Heart right ventricle (tissue), 16 donors: ENCODE measurements around the gene CENPP. TPM values are rescaled to one million over a fixed set of nuclear protein-coding genes. Genes with fewer than 3 reads are reported as not detected.

Source experiments
- ATAC-seq, 8 donors: fragments of 200-7000 bp; cut with Tn5 transposase; one replicate each; pipeline ENCODE4 v1.9.1; 2020; ENCODE audit warnings: mild to moderate bottlenecking in 8 of 8, moderate library complexity in 8 of 8, moderate number of reproducible peaks in 1 of 8
- DNase-seq, 2 donors: peaks; one replicate each; pipeline ENCODE4 v3.0.0-alpha.2; 2020
- H3K27ac ChIP-seq, 10 donors: fragments of 200-600 bp; sonication (generic) in 2 of 10; one replicate each; pipeline versions ENCODE4 v1.5.0 to v1.8.0; 2020 to 2022; ENCODE audit warnings: mild to moderate bottlenecking in 3 of 10
- H3K27me3 ChIP-seq, 7 donors: fragments of 200-600 bp; one replicate each; pipeline ENCODE4 v1.8.0; 2021 to 2022; ENCODE audit warnings: mild to moderate bottlenecking in 2 of 7
- H3K36me3 ChIP-seq, 9 donors: fragments of 200-600 bp; sonication (generic) in 1 of 9; one replicate each; pipeline versions ENCODE4 v1.5.0 to v1.8.0; 2020 to 2022; ENCODE audit warnings: mild to moderate bottlenecking in 2 of 9
- H3K4me1 ChIP-seq, 9 donors: fragments of 200-600 bp; sonication (generic) in 1 of 9; one replicate each; pipeline versions ENCODE4 v1.5.0 to v1.8.0; 2020 to 2022; ENCODE audit warnings: mild to moderate bottlenecking in 4 of 9
- H3K4me3 ChIP-seq, 10 donors: fragments of 200-600 bp; sonication (generic) in 2 of 10; one replicate each; pipeline versions ENCODE4 v1.5.0 to v1.8.0; 2020 to 2022; ENCODE audit warnings: mild to moderate bottlenecking in 7 of 10, moderate library complexity in 2 of 10
- H3K9me3 ChIP-seq, 11 donors: fragments of 200-600 bp in 10 of 11; sonication (generic) in 2 of 11; one replicate each; pipeline versions ENCODE4 v1.5.0 to v1.8.0; 2013 to 2022; ENCODE audit warnings: mild to moderate bottlenecking in 2 of 11, control low read depth in 1 of 11, moderate library complexity in 1 of 11
- CTCF ChIP-seq, 9 donors: fragments of 200-600 bp; sonication (generic) in 2 of 9; IDR thresholded peaks; one replicate each; pipeline versions ENCODE4 v1.5.0 to v1.8.0; 2021 to 2022; ENCODE audit warnings: antibody characterized with exemption in 9 of 9, mild to moderate bottlenecking in 5 of 9, moderate library complexity in 1 of 9
- WGBS, 2 donors: extraction: QIAGEN DNeasy Blood & Tissue Kit; methylation state at CpG; one replicate each; pipeline ENCODE4 v1.1.7; 2013; ENCODE audit warnings: inconsistent platforms in 1 of 2; 5-methylcytosine and 5-hydroxymethylcytosine counted together
- intact Hi-C, 10 donors: fragments of 100-400 bp; cut with DNase I; formaldehyde crosslinking; loops; one replicate each; pipeline versions ENCODE4 v1.11.1 to v1.14.2; 2022
- polyA plus RNA-seq, 2 donors: library from polyadenylated mRNA; stranded (reverse); fragments of 200-250 nt; gene quantifications; one replicate each; pipeline ENCODE4 v1.2.3, GENCODE V29; 2013
- total RNA-seq, 10 donors: library from RNA; stranded (reverse); fragmentation: NEBNext Ultra II Directional in 3 of 10; extraction: Animal tissue kit (Norgen Biotek cat#: 25700) in 3 of 10; gene quantifications; one replicate each; pipeline versions ENCODE4 v1.2.1 to v1.2.4, GENCODE V29; 2021 to 2023
- donor health status: Arrhythmogenic right ventricular cardiomyopathy.
- donor health status: ischemic (EF 13 %, LVEDD 7.1; RV severe dilation, severe dysfunction).
- donor health status: healthy with polysubstance abuse.
- donor health status: DM: no; HTN: yes; CAD: no.
- donor health status: DM: no; HTN: no; CAD: no.
- donor health status: ischemic (EF 25% LVEDD 6.9; RV normal size, moderate dysfunction).
- donor health status: ischemic (EF 25% LVEDD 5.7; RV mildly dilated, moderate dysfunction).
- donor health status: healthy.
- donor health status: DM: yes; HTN: yes; CAD: no.
- donor health status: Ischemic cardiomyopathy.
- donor health status: ischemic (EF 35%, LVEDD 5.7; RV mildly dilated, moderate dysfunction).
- donor health status: nonischemic (EF 11% LVEDD 7.7; RV severe dilation, severe dysfunction).
- donor health status: DM: yes; HTN: yes; CAD: no.
- donor health status: PGD.
- donor health status: ischemic (EF 29% LVEDD 5.4; RV normal size, mild dysfunction).
- donor health status: nonischemic (EF 23%, LVEDD 6.1; RV moderate dilation, normal function).

CENPP gene
- total and polyA plus RNA-seq, 12 donors: 1.3 to 5.2 (median 2.8) TPM

DNA sequence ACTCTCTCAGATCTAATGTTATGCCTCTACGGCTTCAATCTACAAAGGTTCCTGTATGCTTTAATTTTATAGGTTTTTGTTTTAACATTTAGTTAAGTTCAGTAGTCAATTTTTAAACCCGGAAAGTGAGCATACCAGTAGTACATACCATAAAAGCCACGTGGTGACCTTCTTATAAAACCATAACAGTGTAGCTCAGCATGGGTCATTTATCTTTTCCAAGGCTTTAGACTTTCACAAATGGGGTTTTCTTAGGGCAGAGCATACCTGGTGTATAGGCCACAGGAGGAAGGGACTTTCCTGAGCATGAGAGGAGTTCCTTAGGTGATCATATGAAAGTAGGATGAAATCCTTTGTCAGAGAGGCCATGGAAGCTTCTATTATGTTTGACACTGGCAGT, 186.9 kb downstream of the CENPP start:
- Histone ChIP-seq H3K9me3 (no peaks in the 10 kb centered on the region), H3K4me3 (no peak overlapping the region), H3K4me1 (peaks cover 0 to 29% (median 19%) of the 10 kb centered on the region in 9 donors), H3K27me3 (no peaks in the 10 kb centered on the region), H3K36me3 (peaks cover 0 to 32% (median 0%) of the 10 kb centered on the region in 9 donors), H3K27ac (peak overlapping the region in 1 of 10 donors; percentile 28)
- DNase-seq (no peak), ATAC-seq (no peak)
- intact Hi-C loops: loop anchor here in 1 of 10 donors (5.0 kb wide), 1 partner anchor 120 kb away; no protein-coding TSS in a partner anchor
- WGBS, 2 donors: 80 to 92% methylated on average over 3 of the region's 3 CpGs
- TF ChIP-seq CTCF (IDR thresholded peaks at IDR 0.05): no peak

DNA sequence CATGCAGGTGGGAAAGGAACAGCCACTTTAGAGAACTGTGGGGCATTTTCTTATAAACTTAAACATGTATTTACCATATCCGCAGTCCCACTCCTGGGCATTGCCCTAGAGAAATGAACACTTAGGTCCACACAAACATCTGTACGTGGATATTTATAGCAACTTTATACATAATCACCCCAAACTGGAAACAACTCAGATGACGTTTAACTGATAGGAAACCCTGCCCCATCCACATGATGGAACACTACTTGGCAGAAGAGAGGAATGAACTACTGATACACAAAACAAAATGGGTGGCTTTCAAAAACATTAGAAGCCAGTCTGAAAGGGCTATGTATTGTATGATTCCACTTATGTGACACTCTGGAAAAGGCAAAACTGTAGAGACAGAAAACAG, 187.6 kb downstream of the CENPP start:
- peaks cover 0 to 39% (median 0%) of the 10 kb centered on the region in 9 donors for H3K36me3 ChIP-seq
- no peaks in the 10 kb centered on the region for H3K27me3 ChIP-seq
- no peak overlapping the region for H3K4me3 ChIP-seq
- no peak for TF ChIP-seq CTCF (IDR thresholded peaks at IDR 0.05)
- intact Hi-C loops: loop anchor here in 1 of 10 donors (5.0 kb wide), 1 partner anchor 119 kb away; no protein-coding TSS in a partner anchor
- ATAC-seq (peak in 5 of 8 donors; percentile 45 to 71 (median 62)), DNase-seq (no peak)
- 44 to 45% methylated on average over 3 of the region's 3 CpGs for WGBS, 2 donors
- H3K9me3 ChIP-seq: no peaks in the 10 kb centered on the region
- no peak overlapping the region for H3K27ac ChIP-seq
- peaks cover 0 to 22% (median 12%) of the 10 kb centered on the region in 9 donors for H3K4me1 ChIP-seq

- intact Hi-C loops: loop anchor here in 1 of 10 donors (5.0 kb wide), 1 partner anchor 118 kb away; no protein-coding TSS in a partner anchor
These were observed 188.9 kb downstream of the CENPP start for GRCh38 chr9:92514635-92515034.

DNA sequence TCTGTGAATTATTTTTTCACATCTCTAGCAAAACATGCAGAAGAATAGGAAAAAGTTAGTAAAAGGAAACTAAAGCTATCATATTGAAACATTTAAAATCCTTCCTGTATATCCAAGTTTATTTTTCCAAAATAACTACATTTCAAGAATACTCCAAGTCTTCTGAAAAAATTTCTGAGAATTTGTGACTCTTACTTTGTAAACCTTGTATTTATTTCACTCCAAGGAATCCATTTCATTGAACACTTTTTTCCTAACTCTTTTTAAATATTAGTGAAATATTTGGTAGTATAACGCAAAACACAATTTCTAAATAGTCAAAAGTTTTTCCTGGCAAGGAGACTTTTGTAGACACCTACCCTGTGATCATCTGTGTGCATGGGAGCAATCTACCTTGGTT, 190.8 kb downstream of the CENPP start:
- DNase-seq (no peak), ATAC-seq (no peak)
- peaks cover 0 to 13% (median 6%) of the 10 kb centered on the region in 9 donors for H3K4me1 ChIP-seq
- no peak overlapping the region for H3K4me3 ChIP-seq
- intact Hi-C loops: no loop called here
- no peaks in the 10 kb centered on the region for H3K27me3 ChIP-seq
- no peak for TF ChIP-seq CTCF (IDR thresholded peaks at IDR 0.05)
- H3K36me3 ChIP-seq: peaks cover 0 to 53% (median 3%) of the 10 kb centered on the region in 9 donors
- H3K27ac ChIP-seq: no peak overlapping the region
- no peaks in the 10 kb centered on the region for H3K9me3 ChIP-seq
- 93 to 97% methylated on average over 1 of the region's 1 CpG for WGBS, 2 donors

More at GRCh38 chr9:92514635-92515034, 188.9 kb downstream of the CENPP start:
- Histone ChIP-seq H3K27me3 (no peaks in the 10 kb centered on the region), H3K9me3 (no peaks in the 10 kb centered on the region), H3K4me1 (peaks cover 0 to 13% (median 6%) of the 10 kb centered on the region in 9 donors), H3K27ac (no peak overlapping the region), H3K36me3 (peaks cover 0 to 45% (median 3%) of the 10 kb centered on the region in 9 donors), H3K4me3 (no peak overlapping the region)
- no peak for ATAC-seq
- no peak for DNase-seq
- no peak for TF ChIP-seq CTCF (IDR thresholded peaks at IDR 0.05)
- WGBS, 2 donors: 83 to 91% methylated on average over 10 of the region's 10 CpGs
